Activated CD4-positive, alpha-beta memory T cell treated with anti-CD3 and anti-CD28 coated beads for 36 hours (primary cell): ENCODE data around the gene EPB41L3. TPM values are rescaled to one million over a fixed set of nuclear protein-coding genes. Genes with fewer than 3 reads are reported as not detected.
A peak's percentile ranks its signal among the peaks of the same experiment; 100 is the strongest.

Experiments used
- CTCF ChIA-PET: fragments of 350-600 bp; sonication (Branson Sonifier 250); formaldehyde crosslinking; loops from one replicate; lab custom pipeline; 2021; ENCODE audit warnings: antibody characterized with exemption, inconsistent platforms; lab: Charles Lee
- POLR2A ChIA-PET: fragments of 350-600 bp; sonication (Branson Sonifier 250); formaldehyde crosslinking; loops from one replicate; lab custom pipeline; 2021; ENCODE audit warnings: antibody characterized with exemption; lab: Charles Lee
- DNase-seq: peaks from one replicate; pipeline ENCODE4 v3.0.0-alpha.2; 2020
- H3K27ac Mint-ChIP-seq: one replicate; pipeline ENCODE4 v1.8.0; 2021; ENCODE audit warnings: mixed read lengths
- H3K27me3 Mint-ChIP-seq: one replicate; pipeline ENCODE4 v1.8.0; 2021; ENCODE audit warnings: mixed read lengths
- H3K36me3 Mint-ChIP-seq: one replicate; pipeline ENCODE4 v1.8.0; 2021; ENCODE audit warnings: mixed read lengths
- H3K4me1 Mint-ChIP-seq: one replicate; pipeline ENCODE4 v1.8.0; 2021; ENCODE audit warnings: low read depth, mixed read lengths
- H3K4me3 Mint-ChIP-seq: one replicate; pipeline ENCODE4 v1.8.0; 2021; ENCODE audit warnings: mild to moderate bottlenecking, mixed read lengths
- H3K9me3 Mint-ChIP-seq: one replicate; pipeline ENCODE4 v1.8.0; 2021; ENCODE audit warnings: mixed read lengths
- intact Hi-C: fragments of 100-400 bp; cut with micrococcal nuclease; formaldehyde crosslinking; loops from one replicate; pipeline ENCODE4 v1.15.1; 2023
- total RNA-seq, 2 experiments: library from RNA; stranded (reverse); gene quantifications; one replicate each; pipeline ENCODE4 v1.2.3, GENCODE V29; 2021

The EPB41L3 gene
- total RNA-seq, 2 experiments from 2014 or later = 0.77 to 0.88 TPM

- Mint-ChIP-seq H3K27ac (peak overlapping the region; percentile 25), H3K27me3 (no peaks in the 10 kb centered on the region), H3K36me3 (no peaks in the 10 kb centered on the region), H3K9me3 (no peaks in the 10 kb centered on the region), H3K4me1 (peaks cover 2% of the 10 kb centered on the region), H3K4me3 (peak overlapping the region; percentile 13)
- ChIA-PET POLR2A (no interaction called here), CTCF (no interaction called here)
- DNase-seq = peak; percentile 12
- intact Hi-C loops = loop anchor here (10.0 kb wide), 1 partner anchor 162 kb away; the partner anchor contains the start of gene ZBTB14
Measured at GRCh38 chr18:5456577-5457461, 87.0 kb downstream of the EPB41L3 start.

- no peak for DNase-seq
- H3K27ac Mint-ChIP-seq = no peak overlapping the region
- no peaks in the 10 kb centered on the region for H3K9me3 Mint-ChIP-seq
- POLR2A ChIA-PET = no interaction called here
- H3K4me1 Mint-ChIP-seq = peaks cover 2% of the 10 kb centered on the region
- no peak overlapping the region for H3K4me3 Mint-ChIP-seq
- CTCF ChIA-PET = no interaction called here
- no peaks in the 10 kb centered on the region for H3K27me3 Mint-ChIP-seq
- H3K36me3 Mint-ChIP-seq = no peaks in the 10 kb centered on the region
- intact Hi-C loops = loop anchor here (10.0 kb wide), 1 partner anchor 161 kb away; the partner anchor contains the start of gene ZBTB14
Measured at GRCh38 chr18:5455674-5456073, 88.1 kb downstream of the EPB41L3 start.

DNA sequence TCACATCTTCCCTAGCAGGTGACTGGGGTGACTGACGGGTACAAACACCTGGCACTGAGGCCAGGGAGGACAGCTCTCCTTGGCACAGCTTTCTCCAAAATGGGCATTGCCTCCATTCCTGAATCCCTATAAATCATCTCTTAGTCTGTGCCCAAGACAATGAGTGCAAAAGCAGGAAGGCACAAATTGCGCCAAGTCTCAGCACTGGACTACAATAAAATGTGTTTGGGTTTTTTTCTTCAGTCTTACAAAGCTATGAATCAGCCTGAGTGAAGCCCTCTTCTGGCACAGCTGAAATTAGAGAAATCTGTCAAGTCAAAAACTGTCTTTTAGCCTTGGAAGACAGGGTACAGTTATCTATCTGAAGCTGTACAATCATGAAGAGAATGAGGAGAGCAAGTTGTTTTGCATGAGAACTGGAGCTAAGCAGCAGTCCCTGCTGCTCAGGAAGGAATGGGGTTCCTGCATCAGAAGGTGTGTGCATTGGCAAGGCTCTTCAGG lies 90.8 kb downstream of the EPB41L3 start:
- no peak for DNase-seq
- CTCF ChIA-PET = no interaction called here
- Mint-ChIP-seq H3K4me1 (peaks cover 2% of the 10 kb centered on the region), H3K4me3 (no peak overlapping the region), H3K36me3 (no peaks in the 10 kb centered on the region), H3K27me3 (no peaks in the 10 kb centered on the region), H3K9me3 (no peaks in the 10 kb centered on the region), H3K27ac (no peak overlapping the region)
- POLR2A ChIA-PET = no interaction called here
- intact Hi-C loops = loop anchor here (10.0 kb wide), 1 partner anchor 158 kb away; the partner anchor contains the start of gene ZBTB14

DNA sequence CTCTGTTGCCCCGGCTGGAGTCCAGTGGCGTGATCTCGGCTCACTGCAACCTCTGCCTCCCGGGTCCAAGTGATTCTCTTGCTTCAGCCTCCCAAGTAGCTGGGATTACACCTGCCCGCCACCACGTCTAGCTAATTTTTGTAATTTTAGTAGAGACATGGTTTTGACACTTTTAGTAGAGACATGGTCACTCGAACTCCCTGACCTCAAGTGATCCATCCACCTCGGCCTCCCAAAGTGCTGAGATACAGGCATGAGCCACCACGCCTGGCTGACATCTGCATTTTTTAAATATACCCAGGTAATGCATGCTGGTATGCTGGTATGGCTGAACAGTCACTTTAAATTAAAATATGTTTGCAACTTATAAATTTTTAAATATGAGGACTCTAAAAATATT lies 91.9 kb downstream of the EPB41L3 start:
- H3K4me1 Mint-ChIP-seq = peaks cover 2% of the 10 kb centered on the region
- no peak overlapping the region for H3K4me3 Mint-ChIP-seq
- intact Hi-C loops = loop anchor here (10.0 kb wide), 1 partner anchor 157 kb away; the partner anchor contains the start of gene ZBTB14
- ChIA-PET POLR2A (no interaction called here), CTCF (no interaction called here)
- DNase-seq = no peak
- no peaks in the 10 kb centered on the region for H3K27me3 Mint-ChIP-seq
- no peaks in the 10 kb centered on the region for H3K36me3 Mint-ChIP-seq
- no peaks in the 10 kb centered on the region for H3K9me3 Mint-ChIP-seq
- no peak overlapping the region for H3K27ac Mint-ChIP-seq

GRCh38 chr18:5451150-5451549 lies 92.6 kb downstream of the EPB41L3 start:
- Mint-ChIP-seq H3K4me3 (no peak overlapping the region), H3K4me1 (peaks cover 2% of the 10 kb centered on the region), H3K9me3 (no peaks in the 10 kb centered on the region), H3K36me3 (no peaks in the 10 kb centered on the region), H3K27me3 (no peaks in the 10 kb centered on the region), H3K27ac (no peak overlapping the region)
- POLR2A ChIA-PET = no interaction called here
- CTCF ChIA-PET = no interaction called here
- intact Hi-C loops = loop anchor here (10.0 kb wide), 1 partner anchor 156 kb away; the partner anchor contains the start of gene ZBTB14
- no peak for DNase-seq

- CTCF ChIA-PET = no interaction called here
- no peak overlapping the region for H3K27ac Mint-ChIP-seq
- H3K9me3 Mint-ChIP-seq = no peaks in the 10 kb centered on the region
- POLR2A ChIA-PET = no interaction called here
- intact Hi-C loops = loop anchor here (10.0 kb wide), 1 partner anchor 155 kb away; the partner anchor contains the start of gene ZBTB14
- no peaks in the 10 kb centered on the region for H3K36me3 Mint-ChIP-seq
- no peaks in the 10 kb centered on the region for H3K27me3 Mint-ChIP-seq
- H3K4me3 Mint-ChIP-seq = no peak overlapping the region
- no peaks in the 10 kb centered on the region for H3K4me1 Mint-ChIP-seq
- no peak for DNase-seq
Measured at GRCh38 chr18:5449858-5450509, 93.8 kb downstream of the EPB41L3 start.

GRCh38 chr18:5447442-5447841 lies 96.4 kb downstream of the EPB41L3 start:
- CTCF ChIA-PET = no interaction called here
- H3K4me1 Mint-ChIP-seq = no peaks in the 10 kb centered on the region
- intact Hi-C loops = no loop called here

DNA sequence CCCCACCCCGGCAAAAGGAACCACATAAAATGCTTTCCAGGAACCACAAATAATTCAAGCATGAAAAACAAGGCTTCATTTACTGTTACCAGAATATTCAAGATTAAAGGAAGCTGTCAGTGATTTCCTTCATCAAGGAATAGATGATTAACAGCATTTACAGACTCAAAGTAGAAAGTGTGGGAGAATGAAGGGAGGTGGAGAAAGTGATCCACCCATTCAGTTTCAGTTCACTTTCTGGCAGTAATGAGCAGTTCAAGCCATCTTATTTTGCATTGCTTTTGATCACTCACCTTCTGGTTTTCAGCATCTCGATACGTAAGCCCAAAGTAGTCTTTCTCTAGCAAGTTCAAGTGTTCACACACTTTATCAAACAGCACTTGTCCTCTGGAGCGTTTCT lies 99.0 kb downstream of the EPB41L3 start:
- no peaks in the 10 kb centered on the region for H3K36me3 Mint-ChIP-seq
- H3K27me3 Mint-ChIP-seq = no peaks in the 10 kb centered on the region
- no peak overlapping the region for H3K27ac Mint-ChIP-seq
- no peak overlapping the region for H3K4me3 Mint-ChIP-seq
- CTCF ChIA-PET = no interaction called here
- POLR2A ChIA-PET = no interaction called here
- H3K4me1 Mint-ChIP-seq = no peaks in the 10 kb centered on the region
- H3K9me3 Mint-ChIP-seq = no peaks in the 10 kb centered on the region
- DNase-seq = no peak
- intact Hi-C loops = no loop called here

More at GRCh38 chr18:5447442-5447841, 96.4 kb downstream of the EPB41L3 start:
- Mint-ChIP-seq H3K27ac (no peak overlapping the region), H3K27me3 (no peaks in the 10 kb centered on the region), H3K36me3 (no peaks in the 10 kb centered on the region), H3K9me3 (no peaks in the 10 kb centered on the region), H3K4me3 (no peak overlapping the region)
- no peak for DNase-seq
- POLR2A ChIA-PET = no interaction called here

DNA sequence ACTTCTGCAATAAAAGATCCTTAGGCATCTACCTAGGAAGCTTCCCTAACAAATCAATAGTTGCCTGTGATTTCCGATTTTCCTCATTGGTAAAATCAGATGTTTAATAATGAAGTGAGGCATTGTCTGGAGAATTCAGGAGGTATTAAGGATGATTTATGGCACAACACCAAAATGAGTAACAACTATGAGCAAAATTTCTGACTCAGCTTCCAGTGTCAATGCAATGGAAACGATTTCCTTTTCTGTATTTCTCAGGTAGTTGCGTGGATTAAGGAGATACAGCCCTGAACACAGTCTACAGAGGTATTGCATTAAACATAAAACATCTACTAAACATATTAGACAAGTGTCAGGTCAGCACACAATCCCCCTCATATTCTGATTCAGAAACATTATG lies 99.5 kb downstream of the EPB41L3 start:
- intact Hi-C loops = no loop called here
- Mint-ChIP-seq H3K4me1 (no peaks in the 10 kb centered on the region), H3K27me3 (no peaks in the 10 kb centered on the region), H3K4me3 (no peak overlapping the region), H3K27ac (no peak overlapping the region), H3K9me3 (no peaks in the 10 kb centered on the region), H3K36me3 (no peaks in the 10 kb centered on the region)
- no peak for DNase-seq
- ChIA-PET POLR2A (no interaction called here), CTCF (no interaction called here)

DNA sequence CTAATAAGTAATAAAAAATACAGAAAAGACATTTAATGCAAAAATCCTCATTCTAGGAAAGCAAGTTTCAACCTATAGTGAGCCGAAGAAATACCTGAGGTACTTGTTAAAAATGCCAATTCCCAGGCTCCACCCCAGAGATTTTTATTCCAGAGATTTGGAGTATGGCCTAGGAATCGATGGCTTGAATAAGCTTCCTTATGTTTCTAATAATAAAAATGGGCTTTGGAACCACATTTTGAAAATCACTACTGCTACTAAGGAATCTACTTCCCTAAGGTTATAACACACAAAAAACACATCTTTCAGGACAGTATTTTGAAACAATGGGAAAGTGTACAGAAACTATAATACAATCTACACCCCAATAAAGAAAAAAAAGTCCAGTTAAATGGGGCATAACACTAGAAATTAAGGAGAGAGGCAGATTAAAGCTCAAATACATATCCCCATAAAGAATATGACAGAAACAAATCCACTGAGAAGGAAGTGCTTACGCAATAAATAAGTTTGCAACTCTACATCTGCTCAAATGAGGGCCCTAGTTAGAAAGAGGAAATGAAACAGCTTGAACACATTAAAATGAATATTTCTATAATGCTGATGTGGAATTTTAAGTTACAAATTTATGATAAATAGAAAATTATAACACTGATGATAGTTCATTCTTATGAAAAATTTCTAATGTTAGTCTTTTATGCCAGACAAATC lies 103.7 kb downstream of the EPB41L3 start:
- Mint-ChIP-seq H3K27me3 (no peaks in the 10 kb centered on the region), H3K4me3 (no peak overlapping the region), H3K9me3 (no peaks in the 10 kb centered on the region), H3K27ac (no peak overlapping the region), H3K4me1 (no peaks in the 10 kb centered on the region), H3K36me3 (no peaks in the 10 kb centered on the region)
- DNase-seq = no peak
- ChIA-PET POLR2A (no interaction called here), CTCF (interaction anchor here (0.7 kb wide), 1 partner anchor 21 kb away, joined by 3 read pairs; no protein-coding TSS in a partner anchor)
- intact Hi-C loops = no loop called here

DNA sequence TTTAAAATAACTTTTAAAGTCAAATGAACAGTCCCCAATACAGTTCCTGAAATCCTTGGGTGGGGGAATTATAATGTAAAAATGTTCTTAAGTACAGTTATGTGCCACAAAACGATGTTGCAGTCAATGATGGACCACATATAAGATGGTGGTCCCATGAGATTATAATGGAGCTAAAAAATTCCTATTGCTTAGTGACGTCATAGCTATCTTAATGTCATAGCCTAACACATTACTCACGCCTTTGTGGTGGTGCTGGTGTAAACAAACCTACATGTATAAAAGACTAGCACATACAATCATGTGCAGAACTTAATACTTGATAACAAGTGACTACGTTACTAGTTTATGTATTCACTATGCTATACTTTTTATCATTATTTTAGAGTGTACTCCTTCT lies 109.4 kb downstream of the EPB41L3 start:
- no peaks in the 10 kb centered on the region for H3K9me3 Mint-ChIP-seq
- H3K27me3 Mint-ChIP-seq = no peaks in the 10 kb centered on the region
- H3K4me3 Mint-ChIP-seq = no peak overlapping the region
- ChIA-PET CTCF (no interaction called here), POLR2A (no interaction called here)
- H3K4me1 Mint-ChIP-seq = no peaks in the 10 kb centered on the region
- H3K36me3 Mint-ChIP-seq = no peaks in the 10 kb centered on the region
- no peak for DNase-seq
- intact Hi-C loops = no loop called here
- H3K27ac Mint-ChIP-seq = no peak overlapping the region
